ENCODE results near the gene PIGT. TPM values are rescaled to one million over a fixed set of nuclear protein-coding genes. Genes with fewer than 3 reads are reported as not detected.

PIGT gene
- total RNA-seq, 2 experiments from 2014 or later, result 44.0 to 65.7 TPM

- Mint-ChIP-seq H3K4me1 (peaks cover 28% of the 10 kb centered on the region), H3K27me3 (no peaks in the 10 kb centered on the region), H3K27ac (no peak overlapping the region), H3K9me3 (ENCODE audit: low read depth) (no peaks in the 10 kb centered on the region), H3K4me3 (peak overlapping the region; percentile 75), H3K36me3 (ENCODE audit: low read depth) (no peaks in the 10 kb centered on the region)
- CTCF ChIA-PET, result interaction anchor here (0.7 to 10.0 kb wide), 43 partner anchors 9 to 397 kb away, joined by 3 to 189 read pairs (median 6); partner anchors contain the start of genes DBNDD2, PIGT, SDC4 and SYS1
- intact Hi-C loops (cut with DNase I, micrococcal nuclease), result loop anchor here in 1 of 2 experiments (1.0 kb wide), 4 partner anchors 26 to 397 kb away; partner anchors contain the start of gene SDC4
- DNase-seq (no peak), ATAC-seq (no peak)
- POLR2A ChIA-PET, result interaction anchor here (0.6 to 1.7 kb wide), 5 partner anchors 9 to 264 kb away, joined by 3 to 17 read pairs (median 4); partner anchors contain the start of gene SYS1
These were observed 41.9 kb upstream of the PIGT start for GRCh38 chr20:45374101-45374467.

- intact Hi-C loops (cut with DNase I, micrococcal nuclease), result loop anchor here in 1 of 2 experiments (1.0 kb wide), 4 partner anchors 27 to 396 kb away; partner anchors contain the start of gene SDC4
- no peak for ATAC-seq
- POLR2A ChIA-PET, result no interaction called here
These were observed 41.0 kb upstream of the PIGT start for GRCh38 chr20:45374966-45375365.

GRCh38 chr20:45377269-45377668 lies 38.7 kb upstream of the PIGT start:
- ATAC-seq, result no peak
- intact Hi-C loops (cut with DNase I, micrococcal nuclease), result no loop called here
- Mint-ChIP-seq H3K27me3 (no peaks in the 10 kb centered on the region), H3K36me3 (ENCODE audit: low read depth) (peaks cover 7% of the 10 kb centered on the region), H3K4me1 (peaks cover 18% of the 10 kb centered on the region), H3K9me3 (ENCODE audit: low read depth) (no peaks in the 10 kb centered on the region), H3K27ac (no peak overlapping the region), H3K4me3 (no peak overlapping the region)
- no peak for DNase-seq
- ChIA-PET POLR2A (interaction anchor here (0.6 kb wide), 1 partner anchor 76 kb away, joined by 3 read pairs; no protein-coding TSS in a partner anchor), CTCF (interaction anchor here (0.6 to 10.0 kb wide), 5 partner anchors 9 to 73 kb away, joined by 3 to 189 read pairs (median 4); no protein-coding TSS in a partner anchor)

More at GRCh38 chr20:45374966-45375365, 41.0 kb upstream of the PIGT start:
- CTCF ChIA-PET, result interaction anchor here (0.8 to 10.0 kb wide), 11 partner anchors 14 to 81 kb away, joined by 3 to 189 read pairs (median 17); partner anchors contain the start of genes PIGT and SYS1
- no peaks in the 10 kb centered on the region for H3K9me3 Mint-ChIP-seq (ENCODE audit: low read depth)
- H3K36me3 Mint-ChIP-seq (ENCODE audit: low read depth), result no peaks in the 10 kb centered on the region
- H3K4me1 Mint-ChIP-seq, result peaks cover 25% of the 10 kb centered on the region
- no peak overlapping the region for H3K4me3 Mint-ChIP-seq
- no peaks in the 10 kb centered on the region for H3K27me3 Mint-ChIP-seq
- DNase-seq, result no peak
- H3K27ac Mint-ChIP-seq, result no peak overlapping the region

- Mint-ChIP-seq H3K4me1 (peaks cover 12% of the 10 kb centered on the region), H3K36me3 (ENCODE audit: low read depth) (peaks cover 7% of the 10 kb centered on the region), H3K4me3 (no peak within 1 kb of the TSS), H3K27me3 (no peaks in the 10 kb centered on the region), H3K27ac (no peak within 1 kb of the TSS), H3K9me3 (ENCODE audit: low read depth) (no peaks in the 10 kb centered on the region)
- ChIA-PET CTCF (interaction anchor here (1.1 to 1.4 kb wide), 2 partner anchors 8 to 59 kb away, joined by 3 to 5 read pairs; no protein-coding TSS in a partner anchor), POLR2A (no interaction called here)
- ATAC-seq (no peak), DNase-seq (no peak)
- intact Hi-C loops (cut with DNase I, micrococcal nuclease), result no loop called here
These were observed 37.8 kb upstream of the PIGT start, which contains the start of gene TP53TG5 for GRCh38 chr20:45378191-45378590. TP53TG5 (minus strand) TSS chr20:45378325; CDS start chr20:45378236, 89 bp downstream.

- no peak overlapping the region for H3K4me3 Mint-ChIP-seq
- peaks cover 4% of the 10 kb centered on the region for H3K9me3 Mint-ChIP-seq (ENCODE audit: low read depth)
- peaks cover 5% of the 10 kb centered on the region for H3K36me3 Mint-ChIP-seq (ENCODE audit: low read depth)
- no peak for ATAC-seq
- CTCF ChIA-PET, result interaction anchor here (1.0 to 3.3 kb wide), 8 partner anchors 9 to 69 kb away, joined by 3 to 19 read pairs (median 4); partner anchors contain the start of genes SYS1 and TP53TG5
- POLR2A ChIA-PET, result no interaction called here
- DNase-seq, result no peak
- H3K27ac Mint-ChIP-seq, result no peak overlapping the region
- no peaks in the 10 kb centered on the region for H3K27me3 Mint-ChIP-seq
- peaks cover 15% of the 10 kb centered on the region for H3K4me1 Mint-ChIP-seq
- intact Hi-C loops (cut with DNase I, micrococcal nuclease), result no loop called here
These were observed 28.7 kb upstream of the PIGT start for GRCh38 chr20:45387274-45387673.

- Mint-ChIP-seq H3K27ac (no peak overlapping the region), H3K36me3 (ENCODE audit: low read depth) (peaks cover 5% of the 10 kb centered on the region), H3K27me3 (no peaks in the 10 kb centered on the region), H3K4me3 (no peak overlapping the region), H3K9me3 (ENCODE audit: low read depth) (peaks cover 4% of the 10 kb centered on the region), H3K4me1 (peaks cover 15% of the 10 kb centered on the region)
- intact Hi-C loops (cut with DNase I, micrococcal nuclease), result no loop called here
- CTCF ChIA-PET, result interaction anchor here (2.1 kb wide), 1 partner anchor 17 kb away, joined by 8 read pairs; no protein-coding TSS in a partner anchor
- POLR2A ChIA-PET, result no interaction called here
- DNase-seq, result no peak
- no peak for ATAC-seq
These were observed 25.0 kb upstream of the PIGT start for GRCh38 chr20:45390931-45391330.

- H3K27ac Mint-ChIP-seq, result no peak overlapping the region
- H3K4me1 Mint-ChIP-seq, result peaks cover 15% of the 10 kb centered on the region
- H3K4me3 Mint-ChIP-seq, result no peak overlapping the region
- POLR2A ChIA-PET, result no interaction called here
- DNase-seq, result no peak
- intact Hi-C loops (cut with DNase I, micrococcal nuclease), result no loop called here
- CTCF ChIA-PET, result interaction anchor here (2.1 kb wide), 1 partner anchor 18 kb away, joined by 8 read pairs; no protein-coding TSS in a partner anchor
- peaks cover 4% of the 10 kb centered on the region for H3K9me3 Mint-ChIP-seq (ENCODE audit: low read depth)
- ATAC-seq, result no peak
- peaks cover 5% of the 10 kb centered on the region for H3K36me3 Mint-ChIP-seq (ENCODE audit: low read depth)
- H3K27me3 Mint-ChIP-seq, result no peaks in the 10 kb centered on the region
These were observed 24.4 kb upstream of the PIGT start for GRCh38 chr20:45391559-45391958.

GRCh38 chr20:45392733-45393132 lies 23.2 kb upstream of the PIGT start:
- Mint-ChIP-seq H3K4me3 (no peak overlapping the region), H3K36me3 (ENCODE audit: low read depth) (peaks cover 1% of the 10 kb centered on the region), H3K4me1 (peaks cover 9% of the 10 kb centered on the region), H3K9me3 (ENCODE audit: low read depth) (no peaks in the 10 kb centered on the region), H3K27me3 (no peaks in the 10 kb centered on the region), H3K27ac (no peak overlapping the region)
- intact Hi-C loops (cut with DNase I, micrococcal nuclease), result no loop called here
- ATAC-seq, result no peak
- DNase-seq, result no peak
- ChIA-PET CTCF (interaction anchor here (2.1 kb wide), 1 partner anchor 19 kb away, joined by 8 read pairs; no protein-coding TSS in a partner anchor), POLR2A (no interaction called here)

- peaks cover 8% of the 10 kb centered on the region for H3K4me1 Mint-ChIP-seq
- POLR2A ChIA-PET, result no interaction called here
- H3K27ac Mint-ChIP-seq, result no peak overlapping the region
- CTCF ChIA-PET, result interaction anchor here (1.1 to 1.6 kb wide), 2 partner anchors 14 to 20 kb away, joined by 3 to 17 read pairs; no protein-coding TSS in a partner anchor
- no peak overlapping the region for H3K4me3 Mint-ChIP-seq
- H3K36me3 Mint-ChIP-seq (ENCODE audit: low read depth), result peaks cover 4% of the 10 kb centered on the region
- peaks cover 5% of the 10 kb centered on the region for H3K9me3 Mint-ChIP-seq (ENCODE audit: low read depth)
- H3K27me3 Mint-ChIP-seq, result no peaks in the 10 kb centered on the region
- intact Hi-C loops (cut with DNase I, micrococcal nuclease), result no loop called here
- ATAC-seq (no peak), DNase-seq (no peak)
These were observed 21.5 kb upstream of the PIGT start for GRCh38 chr20:45394221-45395113.

GRCh38 chr20:45395114-45395415 lies 20.9 kb upstream of the PIGT start:
- Mint-ChIP-seq H3K4me3 (no peak overlapping the region), H3K4me1 (peaks cover 8% of the 10 kb centered on the region), H3K36me3 (ENCODE audit: low read depth) (peaks cover 10% of the 10 kb centered on the region), H3K27ac (no peak overlapping the region), H3K9me3 (ENCODE audit: low read depth) (peaks cover 11% of the 10 kb centered on the region), H3K27me3 (no peaks in the 10 kb centered on the region)
- ChIA-PET POLR2A (no interaction called here), CTCF (interaction anchor here (1.1 to 1.6 kb wide), 2 partner anchors 14 to 21 kb away, joined by 3 to 17 read pairs; no protein-coding TSS in a partner anchor)
- ATAC-seq (no peak), DNase-seq (no peak)
- intact Hi-C loops (cut with DNase I, micrococcal nuclease), result no loop called here

GRCh38 chr20:45399018-45399417 lies 16.9 kb upstream of the PIGT start:
- H3K9me3 Mint-ChIP-seq (ENCODE audit: low read depth), result peaks cover 15% of the 10 kb centered on the region
- ChIA-PET POLR2A (no interaction called here), CTCF (interaction anchor here (1.0 to 1.5 kb wide), 2 partner anchors 25 to 27 kb away, joined by 3 to 6 read pairs; no protein-coding TSS in a partner anchor)
- intact Hi-C loops (cut with DNase I, micrococcal nuclease), result no loop called here
- no peak overlapping the region for H3K27ac Mint-ChIP-seq
- H3K27me3 Mint-ChIP-seq, result no peaks in the 10 kb centered on the region
- peaks cover 6% of the 10 kb centered on the region for H3K4me1 Mint-ChIP-seq
- no peak overlapping the region for H3K4me3 Mint-ChIP-seq
- DNase-seq (no peak), ATAC-seq (no peak)
- H3K36me3 Mint-ChIP-seq (ENCODE audit: low read depth), result peaks cover 25% of the 10 kb centered on the region

Data from activated CD4-positive, alpha-beta T cell treated with anti-CD3 and anti-CD28 coated beads for 36 hours (primary cell).